NCI-H1930 (cell line): ENCODE measurements around the gene CCDC85B.
A peak's percentile ranks its signal among the peaks of the same experiment; 100 is the strongest.

Experiments used
- DNase-seq, 2 experiments: peaks; one replicate each; lab custom pipeline; 2025; lab: John Stamatoyannopoulos, UW

The CCDC85B gene

DNA sequence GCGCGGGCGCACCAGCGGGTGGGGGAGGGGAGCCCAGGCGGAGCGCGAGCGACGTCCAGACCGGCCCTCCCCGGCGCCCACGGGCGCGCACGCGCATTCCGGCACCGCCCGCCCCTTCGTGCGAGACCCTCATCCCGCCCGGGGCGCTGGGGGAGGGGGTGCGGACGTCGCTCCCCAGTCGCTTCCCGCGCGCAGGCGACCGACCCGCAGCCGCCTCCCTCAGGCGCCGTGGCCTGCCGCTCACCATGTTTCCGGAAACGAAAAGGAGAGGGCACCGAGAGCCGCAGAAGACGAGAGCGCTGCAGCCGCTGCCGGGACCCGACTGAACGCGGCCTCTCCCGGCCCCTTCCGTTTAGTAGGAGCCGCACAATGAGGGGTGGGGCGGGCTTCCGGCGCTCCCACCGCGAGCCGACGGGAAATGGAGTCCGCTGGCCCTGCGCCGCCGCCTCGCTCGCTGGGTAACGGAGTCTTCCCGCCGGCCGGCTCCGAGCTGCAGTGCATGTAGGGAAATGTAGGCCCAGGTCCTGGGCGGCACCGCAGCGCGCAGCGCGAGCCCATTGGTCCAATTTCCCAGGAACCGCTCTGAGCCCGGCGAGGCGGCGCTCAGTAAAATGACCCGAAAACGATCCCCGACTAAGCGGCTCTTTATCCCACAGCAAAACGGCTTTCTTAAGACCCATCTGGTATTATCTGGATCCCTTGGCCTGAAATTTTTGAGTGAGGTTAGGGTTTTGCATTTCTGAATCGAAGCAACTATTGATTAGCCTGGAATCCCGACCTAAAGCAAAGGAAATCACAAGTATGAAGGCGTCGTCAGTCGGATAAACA, 32.4 kb upstream of the CCDC85B start, which contains the start of gene CFL1:
CFL1 (minus strand) TSS at position 328 of the 828 bp plus-strand sequence; CDS start at position 247, 81 bp downstream.
- peak; percentile 95 to 96 for DNase-seq

DNA sequence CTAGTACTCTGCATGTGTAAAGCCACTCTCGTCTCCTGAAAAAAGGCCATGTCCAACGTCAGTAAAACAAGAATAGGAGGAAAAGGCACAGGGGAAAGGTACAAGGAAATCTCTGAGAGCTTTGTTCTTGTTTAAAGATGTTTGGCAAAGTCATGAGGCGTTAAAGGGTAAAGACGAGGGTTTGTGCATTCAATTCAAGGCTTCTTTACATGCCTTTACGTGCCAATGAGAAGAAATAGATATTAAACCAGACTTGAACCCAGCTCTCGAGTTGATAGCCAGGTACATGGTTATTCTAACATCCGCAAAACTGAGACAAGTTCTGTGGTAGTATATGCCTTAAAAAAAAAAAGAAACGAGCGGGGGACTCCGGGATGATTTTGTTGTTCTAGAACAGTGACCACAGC, 31.8 kb upstream of the CCDC85B start:
- DNase-seq, result no peak

DNA sequence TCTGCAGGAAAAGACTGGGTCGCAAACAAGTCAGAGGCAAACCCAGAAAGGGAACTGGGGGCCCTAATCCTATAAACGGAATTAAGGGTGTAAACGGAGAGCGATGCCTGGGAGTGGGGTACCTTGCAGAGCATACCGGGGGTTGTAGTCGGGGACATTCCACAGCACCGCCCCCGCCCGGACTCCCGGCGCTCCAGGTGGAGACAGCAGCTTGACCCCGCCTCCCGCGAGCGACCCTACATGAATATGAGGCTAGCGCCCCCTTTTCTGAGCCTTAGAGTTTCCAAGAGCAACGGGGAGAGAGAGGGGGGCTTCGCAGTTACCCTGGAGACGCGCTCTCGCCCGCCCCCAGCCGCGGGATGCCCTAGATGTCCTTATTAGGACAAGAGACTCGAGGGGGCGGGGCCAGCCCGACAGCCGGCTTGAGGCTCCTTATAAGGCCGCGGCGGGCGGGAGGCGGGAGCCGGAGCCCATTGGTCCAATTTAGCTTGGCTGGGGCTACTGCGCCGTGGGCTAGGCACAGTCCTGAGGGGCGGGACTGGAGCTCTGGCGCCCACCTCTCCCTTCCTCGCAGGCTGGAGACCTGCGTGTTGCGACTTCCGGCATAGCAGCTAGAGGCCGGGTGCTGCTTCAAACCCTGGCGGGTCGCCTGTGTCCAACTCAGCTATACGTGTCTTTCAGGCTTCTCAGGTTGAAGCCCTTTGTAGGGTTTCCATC, 31.2 kb upstream of the CCDC85B start:
- DNase-seq, result peak; percentile 98 to 99

DNA sequence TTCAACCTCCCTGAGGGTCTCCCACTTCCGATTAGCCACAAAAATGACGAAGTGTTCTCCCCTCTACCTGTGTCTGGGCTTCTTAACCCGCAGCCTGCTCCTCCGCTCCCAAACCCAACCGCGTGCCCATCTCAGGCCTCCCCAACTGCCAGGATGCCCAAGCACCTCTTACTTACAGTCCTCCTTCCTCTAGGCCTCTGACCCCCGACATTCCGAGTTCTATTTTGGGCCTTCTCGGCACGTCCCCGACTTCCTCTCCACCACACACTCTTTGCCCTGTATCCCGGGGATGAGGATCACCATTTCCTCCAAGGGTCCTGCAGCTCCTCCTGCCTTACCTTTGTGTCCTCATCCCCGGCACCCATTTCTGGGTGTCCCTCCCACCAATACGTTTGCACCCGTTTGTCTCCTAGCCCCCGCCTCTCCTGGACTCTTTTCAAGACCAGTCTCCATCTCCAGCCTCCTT, 30.6 kb upstream of the CCDC85B start:
- DNase-seq, result peak in 1 of 2 experiments; percentile 70

DNA sequence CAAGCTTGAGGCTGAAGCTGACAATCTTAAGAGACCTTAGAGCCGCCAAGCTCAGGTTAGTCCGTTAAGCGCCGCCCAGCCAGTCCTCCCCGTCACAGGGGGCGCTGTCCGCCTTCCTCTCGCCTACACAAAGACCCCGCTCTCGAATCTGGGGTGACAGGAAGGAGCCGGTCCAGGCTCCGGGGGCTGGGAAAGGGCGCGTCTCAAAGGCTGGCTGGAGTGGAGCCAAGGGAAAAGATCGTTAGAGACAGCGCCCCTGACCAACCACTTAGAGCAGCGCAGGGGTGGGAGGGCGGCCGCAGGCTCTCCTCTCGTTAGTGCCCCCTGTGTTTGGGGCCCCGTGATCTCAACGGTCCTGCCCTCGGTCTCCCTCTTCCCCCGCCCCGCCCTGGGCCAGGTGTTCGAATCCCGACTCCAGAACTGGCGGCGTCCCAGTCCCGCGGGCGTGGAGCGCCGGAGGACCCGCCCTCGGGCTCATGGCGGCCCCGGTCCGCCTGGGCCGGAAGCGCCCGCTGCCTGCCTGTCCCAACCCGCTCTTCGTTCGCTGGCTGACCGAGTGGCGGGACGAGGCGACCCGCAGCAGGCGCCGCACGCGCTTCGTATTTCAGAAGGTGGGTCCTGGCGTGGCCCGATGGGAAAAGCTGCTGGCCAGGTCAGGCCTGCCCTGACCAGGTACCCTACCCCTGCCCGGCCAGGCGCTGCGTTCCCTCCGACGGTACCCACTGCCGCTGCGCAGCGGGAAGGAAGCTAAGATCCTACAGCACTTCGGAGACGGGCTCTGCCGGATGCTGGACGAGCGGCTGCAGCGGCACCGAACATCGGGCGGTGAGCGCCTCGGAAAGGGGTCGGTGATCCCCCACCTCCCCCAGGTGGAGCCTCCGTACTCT, 30.0 kb upstream of the CCDC85B start, which contains the start of gene MUS81:
MUS81 (plus strand) TSS at position 156 of the 887 bp plus-strand sequence; CDS start at position 477, 321 bp downstream.
- DNase-seq, result peak; percentile 86 to 92

DNA sequence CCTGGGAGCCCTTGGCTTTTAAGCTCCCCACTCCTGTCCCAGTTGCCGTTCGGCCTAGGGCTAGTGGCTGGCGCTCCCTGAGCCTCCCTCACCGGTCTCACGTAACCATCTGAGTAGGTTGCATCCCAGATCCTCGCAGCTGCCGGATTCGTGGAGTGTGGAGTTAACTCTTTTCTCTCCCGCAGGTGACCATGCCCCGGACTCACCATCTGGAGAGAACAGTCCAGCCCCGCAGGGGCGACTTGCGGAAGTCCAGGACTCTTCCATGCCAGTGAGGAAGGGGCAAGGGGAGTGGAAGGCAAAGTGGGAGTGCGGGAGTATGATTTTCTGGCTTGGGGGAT, 29.3 kb upstream of the CCDC85B start:
- DNase-seq, result no peak

DNA sequence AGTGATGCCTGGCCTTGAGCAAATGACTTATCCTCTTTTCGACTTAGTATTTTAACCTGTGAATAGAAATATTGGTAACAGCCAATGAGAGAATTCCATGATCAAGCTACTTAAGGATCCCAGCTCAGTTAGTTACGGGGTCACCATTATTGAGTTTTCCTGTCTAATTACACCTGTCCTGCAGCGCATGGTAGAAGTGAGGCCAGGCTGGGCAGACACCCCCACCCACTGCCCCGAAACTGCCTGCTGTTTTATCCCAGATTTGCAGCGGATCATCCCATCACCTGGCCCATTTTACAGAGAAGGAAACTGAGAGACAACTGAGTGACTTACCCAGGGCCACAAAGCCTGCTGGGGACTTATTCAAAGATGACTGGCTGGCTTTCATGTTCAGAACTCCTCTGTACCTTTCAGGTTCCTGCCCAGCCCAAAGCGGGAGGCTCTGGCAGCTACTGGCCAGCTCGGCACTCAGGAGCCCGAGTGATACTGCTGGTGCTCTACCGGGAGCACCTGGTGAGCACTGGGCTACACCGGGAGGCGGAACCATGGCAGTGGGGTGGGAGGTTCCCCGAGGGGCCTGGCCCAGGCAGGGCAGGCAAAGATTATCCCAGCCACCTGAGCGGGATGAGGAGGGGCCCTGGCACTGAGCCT, 28.8 kb upstream of the CCDC85B start:
- DNase-seq, result no peak

DNA sequence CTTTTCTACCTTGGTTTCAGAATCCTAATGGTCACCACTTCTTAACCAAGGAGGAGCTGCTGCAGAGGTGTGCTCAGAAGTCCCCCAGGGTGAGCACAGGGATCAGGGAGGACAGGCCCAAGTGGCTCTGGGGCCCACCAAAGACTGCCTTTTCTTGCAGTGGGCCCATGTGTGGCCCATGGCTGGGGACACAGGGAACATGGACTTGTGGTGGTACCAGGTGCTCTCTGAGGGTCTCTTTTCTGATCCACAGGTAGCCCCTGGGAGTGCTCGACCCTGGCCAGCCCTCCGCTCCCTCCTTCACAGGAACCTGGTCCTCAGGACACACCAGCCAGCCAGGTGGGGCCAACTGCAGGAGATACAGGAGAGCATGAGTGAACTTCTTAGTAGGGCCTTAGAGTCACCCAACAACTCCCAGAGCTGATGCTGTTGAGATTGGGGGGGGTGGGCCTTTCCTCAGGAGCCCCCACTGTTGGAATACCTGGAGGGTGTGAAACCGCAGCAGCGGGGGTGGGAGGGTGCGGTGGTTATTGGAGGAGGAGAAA, 28.2 kb upstream of the CCDC85B start:
- DNase-seq, result no peak

DNA sequence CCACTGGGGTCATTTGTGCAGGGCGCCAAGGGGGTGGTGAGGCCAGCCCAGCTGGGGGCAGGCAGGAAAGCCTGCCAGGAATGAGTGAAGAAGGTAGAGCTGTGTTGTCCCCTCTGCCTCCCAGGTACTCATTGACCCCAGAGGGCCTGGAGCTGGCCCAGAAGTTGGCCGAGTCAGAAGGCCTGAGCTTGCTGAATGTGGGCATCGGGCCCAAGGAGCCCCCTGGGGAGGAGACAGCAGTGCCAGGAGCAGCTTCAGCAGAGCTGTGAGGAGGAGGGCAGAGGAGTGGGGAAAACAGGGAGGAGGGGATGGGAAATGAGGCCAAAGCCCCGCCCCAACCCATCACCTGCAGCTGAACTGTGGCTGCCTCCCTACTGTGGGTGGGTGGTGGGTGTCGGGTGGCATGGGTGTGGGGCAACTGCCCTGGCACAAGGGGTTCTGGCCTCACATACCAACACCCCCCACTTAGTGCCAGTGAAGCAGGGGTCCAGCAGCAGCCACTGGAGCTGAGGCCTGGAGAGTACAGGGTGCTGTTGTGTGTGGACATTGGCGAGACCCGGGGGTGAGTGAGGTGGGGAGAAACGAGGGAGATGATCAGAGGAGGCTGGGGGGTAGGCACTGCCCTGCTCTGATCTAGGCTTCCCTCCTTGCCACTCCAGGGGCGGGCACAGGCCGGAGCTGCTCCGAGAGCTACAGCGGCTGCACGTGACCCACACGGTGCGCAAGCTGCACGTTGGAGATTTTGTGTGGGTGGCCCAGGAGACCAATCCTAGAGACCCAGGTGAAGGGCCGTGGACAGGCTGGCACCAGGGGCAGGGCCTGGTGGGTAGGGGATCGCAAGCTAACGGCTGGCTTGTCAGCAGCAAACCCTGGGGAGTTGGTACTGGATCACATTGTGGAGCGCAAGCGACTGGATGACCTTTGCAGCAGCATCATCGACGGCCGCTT, 27.3 kb upstream of the CCDC85B start:
- DNase-seq, result no peak

DNA sequence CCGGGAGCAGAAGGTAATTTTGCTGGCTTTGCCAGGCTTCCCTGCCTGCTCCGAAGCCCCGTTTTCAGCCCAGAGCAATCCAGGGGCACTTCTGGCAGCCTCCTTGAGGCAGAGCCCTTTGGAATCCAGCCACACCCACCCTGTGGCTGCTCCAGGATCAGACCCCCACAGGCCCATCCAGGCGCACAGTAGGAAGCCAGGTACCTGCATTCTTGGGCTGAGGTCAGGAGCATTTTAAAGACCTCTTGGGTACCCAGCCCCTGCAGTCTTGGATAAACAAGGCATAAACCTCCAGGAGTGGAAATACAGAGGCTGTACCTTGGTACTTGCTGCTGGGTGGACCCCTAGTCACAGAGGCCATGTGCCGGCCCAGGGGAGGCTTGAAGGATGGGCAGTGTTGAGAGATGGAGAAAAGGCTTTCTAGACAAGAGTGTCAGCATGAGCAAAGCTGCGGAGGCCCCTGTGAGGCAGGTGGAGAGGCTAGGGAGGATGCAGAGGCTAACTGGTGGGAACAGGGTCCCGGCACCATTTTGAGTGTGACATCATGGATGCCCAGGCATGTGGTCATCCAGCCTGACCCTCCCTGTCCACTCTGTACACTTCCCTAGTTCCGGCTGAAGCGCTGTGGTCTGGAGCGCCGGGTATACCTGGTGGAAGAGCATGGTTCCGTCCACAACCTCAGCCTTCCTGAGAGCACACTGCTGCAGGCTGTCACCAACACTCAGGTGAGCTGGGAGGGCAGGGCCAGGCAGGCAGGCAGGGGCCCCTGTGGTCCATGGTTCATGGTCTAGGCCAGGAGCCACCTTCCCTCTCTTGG, 26.4 kb upstream of the CCDC85B start:
- DNase-seq, result no peak

DNA sequence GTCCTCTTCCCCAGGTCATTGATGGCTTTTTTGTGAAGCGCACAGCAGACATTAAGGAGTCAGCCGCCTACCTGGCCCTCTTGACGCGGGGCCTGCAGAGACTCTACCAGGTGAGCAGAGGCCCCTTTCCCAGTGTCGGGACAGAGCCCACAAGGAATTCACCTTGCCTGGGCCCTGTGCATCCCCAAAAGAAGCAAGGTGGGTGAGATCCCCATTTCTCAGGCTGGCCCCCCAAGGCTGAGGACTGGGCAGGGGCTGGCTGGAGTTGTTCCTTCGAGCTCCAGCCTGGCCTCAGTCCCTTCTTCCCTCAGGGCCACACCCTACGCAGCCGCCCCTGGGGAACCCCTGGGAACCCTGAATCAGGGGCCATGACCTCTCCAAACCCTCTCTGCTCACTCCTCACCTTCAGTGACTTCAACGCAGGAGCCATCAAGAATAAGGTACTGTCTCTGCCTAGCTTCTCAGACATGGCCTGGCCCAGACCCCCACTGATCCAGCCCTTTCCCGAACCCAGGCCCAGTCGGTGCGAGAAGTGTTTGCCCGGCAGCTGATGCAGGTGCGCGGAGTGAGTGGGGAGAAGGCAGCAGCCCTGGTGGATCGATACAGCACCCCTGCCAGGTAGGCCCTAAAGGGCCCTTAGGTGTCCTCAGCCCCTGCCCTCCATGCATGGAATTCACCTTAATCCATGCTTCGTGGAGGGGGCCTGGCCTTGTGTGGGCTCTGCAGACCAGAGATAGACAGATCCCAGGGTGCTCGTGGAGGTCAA, 25.6 kb upstream of the CCDC85B start:
- no peak for DNase-seq

DNA sequence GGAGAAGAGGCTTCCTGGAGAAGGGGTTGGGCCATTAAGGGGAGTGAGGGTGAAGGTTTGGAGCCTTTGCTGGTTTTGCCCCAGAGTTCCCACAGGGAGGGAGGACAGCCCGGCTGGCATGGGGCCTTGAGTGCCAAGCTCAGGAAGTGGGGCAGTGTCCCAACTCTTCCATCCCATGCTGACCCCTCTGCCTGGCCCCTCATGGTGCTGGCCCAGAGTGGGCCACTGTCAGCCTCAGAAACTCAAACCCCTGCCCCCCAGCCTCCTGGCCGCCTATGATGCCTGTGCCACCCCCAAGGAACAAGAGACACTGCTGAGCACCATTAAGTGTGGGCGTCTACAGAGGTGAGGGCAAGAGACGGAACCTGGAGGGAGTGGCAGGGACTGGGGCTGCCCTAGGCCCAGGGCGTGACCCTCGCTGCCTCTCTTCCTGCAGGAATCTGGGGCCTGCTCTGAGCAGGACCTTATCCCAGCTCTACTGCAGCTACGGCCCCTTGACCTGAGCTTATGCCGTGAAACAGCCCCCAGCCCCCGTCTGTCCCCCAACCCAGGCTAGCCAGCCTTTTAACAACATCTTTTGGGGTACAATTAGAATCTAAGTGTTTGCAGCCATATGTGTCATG, 24.8 kb upstream of the CCDC85B start:
- no peak for DNase-seq

DNA sequence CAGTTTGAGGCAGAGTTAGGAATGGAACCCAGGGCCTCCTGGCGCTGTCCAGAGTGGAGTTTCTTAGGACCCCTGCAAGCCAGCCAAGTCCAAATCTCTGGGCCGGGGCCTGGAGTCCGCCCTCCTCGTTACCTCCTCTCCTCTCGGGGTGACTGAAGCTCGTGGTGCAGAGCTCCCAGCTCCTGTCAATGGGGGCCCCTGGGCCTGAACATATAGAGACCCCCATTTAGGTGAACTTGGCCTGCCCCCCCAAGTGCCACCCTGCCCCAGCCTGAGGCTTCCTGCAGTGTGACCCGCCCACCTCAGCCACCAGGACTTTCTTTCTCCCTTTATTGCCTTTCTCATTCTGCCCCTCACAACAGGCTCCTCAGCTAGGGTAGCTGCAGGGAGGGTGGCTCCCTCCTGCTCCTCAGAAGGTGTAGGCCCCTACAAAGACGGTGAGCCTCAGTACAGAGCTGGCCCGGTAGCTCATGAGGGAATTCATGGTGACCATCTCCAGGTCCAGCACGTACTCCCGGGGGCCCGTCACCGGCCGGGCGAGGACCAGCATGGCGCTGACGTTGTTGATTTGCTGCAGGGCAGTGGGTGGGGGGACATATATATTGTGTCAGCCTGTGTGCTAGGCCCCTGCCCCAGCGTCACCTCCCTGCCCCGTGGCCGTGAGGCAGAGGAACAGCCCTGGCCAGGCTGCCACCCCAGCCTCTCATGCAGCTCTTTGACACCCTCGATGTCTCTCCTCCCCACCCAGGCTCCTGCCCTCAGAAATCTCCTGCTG, 23.8 kb upstream of the CCDC85B start:
- no peak for DNase-seq

DNA sequence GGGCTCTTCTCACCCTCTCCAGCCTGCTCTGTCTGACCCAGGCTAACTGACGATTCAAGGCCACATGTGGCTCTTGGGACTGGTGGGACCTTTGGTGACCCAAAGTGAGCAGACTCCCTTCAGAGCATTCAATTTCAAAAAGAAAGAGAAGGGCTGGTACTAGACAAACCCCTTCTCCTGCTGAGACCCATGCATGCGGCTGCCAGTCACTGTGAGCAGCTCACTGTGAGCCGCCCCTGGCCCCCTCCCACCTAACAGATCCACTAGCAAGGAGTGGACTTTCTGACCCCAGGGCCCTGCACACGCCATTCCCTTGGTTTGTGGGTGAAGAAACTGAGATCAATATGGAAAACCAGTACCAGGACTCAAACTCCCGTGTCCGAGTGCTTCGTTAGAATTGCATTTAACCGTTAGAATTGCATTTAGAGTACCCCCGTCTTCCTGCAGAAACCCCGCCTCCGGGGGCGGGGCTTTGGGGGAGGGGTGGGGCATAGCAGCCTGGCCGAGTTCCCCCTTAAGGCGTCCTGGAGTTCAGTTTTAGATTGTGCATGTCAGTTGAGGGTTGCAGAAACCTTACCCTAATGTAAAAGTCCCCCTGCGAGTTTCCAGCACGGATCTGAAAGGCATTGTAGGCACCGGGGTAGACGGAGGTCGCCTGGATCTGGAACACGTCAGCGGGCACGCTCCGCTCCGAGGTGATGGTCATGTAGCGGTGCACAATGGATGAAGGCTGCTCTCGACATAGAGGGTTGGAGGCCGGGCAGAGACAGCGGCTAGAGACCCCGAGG, 23.0 kb upstream of the CCDC85B start:
- DNase-seq, result no peak

DNA sequence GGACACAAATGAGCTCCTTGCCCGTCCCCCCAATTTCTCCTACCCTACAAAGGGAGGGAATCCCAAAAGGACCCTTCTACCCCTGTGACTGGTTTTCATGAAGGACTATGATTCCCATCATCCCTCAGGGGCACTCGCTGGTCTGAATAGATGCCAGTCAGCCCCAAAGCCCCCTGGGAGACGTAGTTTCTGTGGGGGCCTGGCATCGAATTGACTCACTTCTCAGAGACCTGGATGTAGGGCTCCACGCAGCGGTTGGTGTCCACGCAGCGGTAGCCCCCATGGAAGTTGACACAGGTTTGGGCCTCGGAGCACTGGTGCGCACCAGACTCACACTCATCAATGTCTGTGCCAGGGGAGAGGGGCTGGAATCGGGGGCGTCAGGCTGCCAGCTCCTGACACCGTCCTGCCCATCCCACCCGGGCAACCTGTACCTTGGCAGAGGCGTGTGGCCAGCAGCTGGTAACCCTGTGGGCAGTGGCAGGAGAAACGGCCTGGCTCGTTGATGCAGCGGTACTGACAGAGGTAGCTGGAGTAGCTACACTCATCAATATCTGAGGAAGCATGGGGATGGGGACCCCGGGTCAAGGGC, 22.3 kb upstream of the CCDC85B start:
- DNase-seq, result peak in 1 of 2 experiments; percentile 54

DNA sequence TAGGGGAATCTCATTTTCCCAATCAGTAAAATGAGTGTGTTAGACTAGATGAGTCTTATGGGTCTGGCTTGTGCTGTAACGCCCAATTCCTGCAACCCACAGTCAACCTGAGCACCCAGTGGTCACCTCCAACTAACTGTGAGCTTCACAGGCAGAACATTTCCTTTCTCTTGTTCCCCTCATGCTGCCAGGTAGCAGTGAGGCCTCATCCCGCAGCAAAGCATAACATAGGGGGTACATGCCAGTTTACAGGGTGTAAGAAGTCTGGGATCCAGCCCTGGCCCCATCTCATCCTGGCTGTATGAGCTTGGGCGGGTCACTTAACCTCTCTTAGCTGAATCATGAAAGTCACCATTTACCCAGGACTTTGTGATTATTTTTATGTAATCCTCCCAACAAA, 21.6 kb upstream of the CCDC85B start:
- no peak for DNase-seq
